ENCODE measurements around the gene ARHGEF37. TPM values are rescaled to one million over a fixed set of nuclear protein-coding genes. Genes with fewer than 3 reads are reported as not detected.
"Not testable (repeated sequence)": the region's sequence is repeated elsewhere in the genome, so short reads cannot be mapped to it uniquely, and the experiment has no call there.

The ARHGEF37 gene
- total RNA-seq, 4 donors from 2014 or later, result 45.4 to 75.3 (median 65.3) TPM

GRCh38 chr5:149586708-149587318, 5.5 kb downstream of the ARHGEF37 start:
- peak overlapping the region; percentile 54 for H3K27ac ChIP-seq

GRCh38 chr5:149588936-149589335, 7.6 kb downstream of the ARHGEF37 start:
- H3K27ac ChIP-seq, result peak overlapping the region; percentile 46
- H3K4me3 ChIP-seq, result no peak overlapping the region
- H3K9me3 ChIP-seq, result no peaks in the 10 kb centered on the region
- H3K36me3 ChIP-seq, result no peaks in the 10 kb centered on the region
- 32% methylated on average over 1 of the region's 1 CpG for WGBS
- H3K4me1 ChIP-seq, result peaks cover 40% of the 10 kb centered on the region
- TF ChIP-seq POLR2AphosphoS5 (IDR thresholded peaks at IDR 0.05) (no peak), CTCF (IDR thresholded peaks at IDR 0.05) (no peak), EP300 (IDR thresholded peaks at IDR 0.05) (no peak)
- no peak for DNase-seq (ENCODE audit: low spot score in 2 of 2)
- no peaks in the 10 kb centered on the region for H3K27me3 ChIP-seq

More at GRCh38 chr5:149586708-149587318, 5.5 kb downstream of the ARHGEF37 start:
- Histone ChIP-seq H3K4me3 (no peak overlapping the region), H3K27me3 (no peaks in the 10 kb centered on the region), H3K4me1 (peaks cover 52% of the 10 kb centered on the region), H3K36me3 (no peaks in the 10 kb centered on the region), H3K9me3 (no peaks in the 10 kb centered on the region)
- TF ChIP-seq EP300 (IDR thresholded peaks at IDR 0.05) (no peak), POLR2AphosphoS5 (IDR thresholded peaks at IDR 0.05) (no peak), POLR2A (IDR thresholded peaks at IDR 0.05) (no peak), CTCF (IDR thresholded peaks at IDR 0.05) (no peak)
- 66% methylated on average over 1 of the region's 1 CpG for WGBS
- DNase-seq (ENCODE audit: low spot score in 2 of 2), result no peak

- Histone ChIP-seq H3K27me3 (no peaks in the 10 kb centered on the region), H3K9me3 (no peaks in the 10 kb centered on the region), H3K27ac (peak overlapping the region; percentile 41), H3K4me1 (peaks cover 44% of the 10 kb centered on the region), H3K4me3 (no peak overlapping the region), H3K36me3 (no peaks in the 10 kb centered on the region)
- WGBS, result 83% methylated on average over 2 of the region's 2 CpGs
- no peak for DNase-seq (ENCODE audit: low spot score in 2 of 2)
- TF ChIP-seq CTCF (IDR thresholded peaks at IDR 0.05), result no peak
- no peak for TF ChIP-seq EP300 (IDR thresholded peaks at IDR 0.05)
- no peak for TF ChIP-seq POLR2A (IDR thresholded peaks at IDR 0.05)
- no peak for TF ChIP-seq POLR2AphosphoS5 (IDR thresholded peaks at IDR 0.05)
These were observed 12.1 kb downstream of the ARHGEF37 start for GRCh38 chr5:149593370-149593769.

- no peak for TF ChIP-seq POLR2AphosphoS5 (IDR thresholded peaks at IDR 0.05)
- TF ChIP-seq EP300 (IDR thresholded peaks at IDR 0.05), result no peak
- TF ChIP-seq POLR2A (IDR thresholded peaks at IDR 0.05), result no peak
- TF ChIP-seq CTCF (IDR thresholded peaks at IDR 0.05), result no peak
- 69% methylated on average over 5 of the region's 5 CpGs for WGBS
These were observed 13.1 kb downstream of the ARHGEF37 start for GRCh38 chr5:149594206-149594895.

GRCh38 chr5:149595105-149595504, 13.8 kb downstream of the ARHGEF37 start:
- not testable (repeated sequence) for DNase-seq (ENCODE audit: low spot score in 2 of 2); H3K4me3 ChIP-seq; H3K36me3 ChIP-seq; H3K9me3 ChIP-seq; H3K27me3 ChIP-seq
- Histone ChIP-seq H3K4me1 (peaks cover 41% of the 10 kb centered on the region), H3K27ac (peak overlapping the region; percentile 41)
- WGBS, result 77% methylated on average over 3 of the region's 3 CpGs

More at GRCh38 chr5:149594206-149594895, 13.1 kb downstream of the ARHGEF37 start:
- Histone ChIP-seq H3K4me3 (no peak overlapping the region), H3K36me3 (no peaks in the 10 kb centered on the region), H3K4me1 (peaks cover 41% of the 10 kb centered on the region), H3K27ac (peak overlapping the region; percentile 41), H3K27me3 (no peaks in the 10 kb centered on the region), H3K9me3 (no peaks in the 10 kb centered on the region)
- DNase-seq (ENCODE audit: low spot score in 2 of 2), result no peak
